Progenitor cell of endocrine pancreas (in vitro differentiated cells): ENCODE data around the gene CCDC40. TPM values are rescaled to one million over a fixed set of nuclear protein-coding genes. Genes with fewer than 3 reads are reported as not detected.
"Not testable (repeated sequence)": the region's sequence is repeated elsewhere in the genome, so short reads cannot be mapped to it uniquely, and the experiment has no call there.

Experiments
- DNase-seq: peaks from one replicate; pipeline ENCODE4 v3.0.0; 2021; ENCODE audit warnings: low spot score; ENCODE audit not compliant: unreplicated experiment
- H3K27ac Mint-ChIP-seq: 2 replicates; pipeline ENCODE4 v1.8.0; 2021; ENCODE audit warnings: mild to moderate bottlenecking, moderate library complexity, mixed read lengths
- H3K27me3 Mint-ChIP-seq: 2 replicates; pipeline ENCODE4 v1.8.0; 2021; ENCODE audit warnings: mixed read lengths
- H3K36me3 Mint-ChIP-seq: 2 replicates; pipeline ENCODE4 v1.8.0; 2022; ENCODE audit warnings: mixed read lengths; ENCODE audit not compliant: insufficient read depth
- H3K4me1 Mint-ChIP-seq: 2 replicates; pipeline ENCODE4 v1.8.0; 2021; ENCODE audit warnings: low read depth, mixed read lengths
- H3K4me3 Mint-ChIP-seq: 2 replicates; pipeline ENCODE4 v1.8.0; 2021; ENCODE audit warnings: low read depth, mild to moderate bottlenecking, moderate library complexity, mixed read lengths
- H3K9me3 Mint-ChIP-seq: 2 replicates; pipeline ENCODE4 v1.8.0; 2021; ENCODE audit warnings: low read depth, mixed read lengths
- CTCF ChIP-seq: fragments of 200-600 bp; sonication (generic); IDR thresholded peaks from one replicate; pipeline ENCODE4 v1.5.0; 2021; ENCODE audit warnings: antibody characterized with exemption, mild to moderate bottlenecking; ENCODE audit not compliant: unreplicated experiment
- total RNA-seq: library from RNA; stranded (reverse); gene quantifications from 2 replicates; pipeline ENCODE4 v1.2.1, GENCODE V29; 2021

Gene CCDC40
- total RNA-seq, 1 donor from 2014 or later = 26.9 TPM

- Mint-ChIP-seq H3K36me3 (peaks cover 3% of the 10 kb centered on the region), H3K27me3 (no peaks in the 10 kb centered on the region), H3K9me3 (no peaks in the 10 kb centered on the region), H3K4me3 (no peak overlapping the region), H3K4me1 (no peaks in the 10 kb centered on the region), H3K27ac (no peak overlapping the region)
- no peak for DNase-seq
- no peak for TF ChIP-seq CTCF
Measured at GRCh38 chr17:80089762-80090161, 53.3 kb downstream of the CCDC40 start.

GRCh38 chr17:80090164-80090563 lies 53.7 kb downstream of the CCDC40 start:
- H3K36me3 Mint-ChIP-seq, H3K4me1 Mint-ChIP-seq, DNase-seq, H3K4me3 Mint-ChIP-seq, H3K27me3 Mint-ChIP-seq, H3K27ac Mint-ChIP-seq, H3K9me3 Mint-ChIP-seq: not testable (repeated sequence)

GRCh38 chr17:80091376-80091775 lies 54.9 kb downstream of the CCDC40 start:
- Mint-ChIP-seq H3K27me3 (no peaks in the 10 kb centered on the region), H3K4me3 (no peak overlapping the region), H3K4me1 (no peaks in the 10 kb centered on the region), H3K36me3 (peaks cover 3% of the 10 kb centered on the region), H3K27ac (no peak overlapping the region), H3K9me3 (no peaks in the 10 kb centered on the region)
- no peak for TF ChIP-seq CTCF
- no peak for DNase-seq

DNA sequence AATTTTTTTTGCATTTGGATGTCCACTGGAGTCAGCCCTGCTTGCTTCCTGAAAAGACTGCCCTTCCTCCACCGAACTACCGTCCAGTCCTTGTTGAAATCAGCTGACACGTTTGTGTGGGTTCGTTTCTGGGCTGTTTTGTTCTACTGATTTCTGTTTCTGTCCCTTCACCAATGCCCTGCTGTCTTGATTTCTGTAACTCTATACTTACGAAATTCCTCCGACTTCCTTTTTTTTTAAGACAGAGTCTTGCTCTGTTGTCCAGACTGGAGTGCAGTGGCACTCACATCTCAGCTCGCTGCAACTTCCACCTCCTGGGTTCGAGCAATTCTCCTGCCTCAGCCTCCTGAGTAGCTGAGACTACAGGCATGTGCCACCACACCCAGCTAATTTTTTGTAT lies 56.5 kb downstream of the CCDC40 start:
- TF ChIP-seq CTCF = no peak
- H3K9me3 Mint-ChIP-seq = no peaks in the 10 kb centered on the region
- no peaks in the 10 kb centered on the region for H3K4me1 Mint-ChIP-seq
- peaks cover 3% of the 10 kb centered on the region for H3K36me3 Mint-ChIP-seq
- no peak overlapping the region for H3K27ac Mint-ChIP-seq
- H3K27me3 Mint-ChIP-seq = no peaks in the 10 kb centered on the region
- no peak for DNase-seq
- no peak overlapping the region for H3K4me3 Mint-ChIP-seq

DNA sequence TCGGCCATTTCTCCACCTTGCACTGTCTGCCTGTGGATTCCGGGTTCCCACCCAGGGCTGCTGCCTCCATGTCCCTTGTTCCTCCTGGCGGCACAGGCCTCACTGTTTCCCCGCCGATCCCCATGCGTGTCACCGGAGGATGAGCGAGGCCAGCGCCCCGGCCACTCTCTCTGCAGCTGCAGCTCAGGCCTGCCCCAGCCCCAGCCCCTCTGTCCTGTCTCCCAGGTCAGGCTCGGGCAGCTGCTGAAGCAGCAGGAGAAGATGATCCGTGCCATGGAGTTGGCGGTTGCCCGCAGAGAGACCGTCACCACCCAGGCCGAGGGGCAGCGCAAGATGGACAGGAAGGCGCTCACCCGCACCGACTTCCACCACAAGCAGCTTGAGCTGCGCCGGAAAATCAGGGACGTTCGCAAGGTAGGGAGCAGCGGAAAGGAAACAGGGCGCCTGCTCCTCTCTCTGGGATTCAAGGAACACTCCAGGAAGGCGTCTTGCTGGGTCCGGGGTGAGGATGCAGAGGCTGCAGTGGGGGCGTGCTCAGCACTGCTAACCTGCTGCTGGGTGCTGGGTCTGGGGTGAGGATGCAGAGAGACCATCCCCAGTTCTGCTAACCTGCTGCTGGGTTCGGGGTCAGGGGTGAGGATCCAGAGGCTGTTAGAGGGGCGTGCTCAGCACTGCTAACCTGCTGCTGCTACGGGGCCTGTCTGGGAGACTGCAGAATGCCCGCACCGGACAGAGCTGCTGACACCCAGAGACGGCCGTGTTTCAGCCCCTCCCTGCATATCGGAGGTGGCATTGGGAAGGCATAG lies 58.8 kb downstream of the CCDC40 start:
- no peak for DNase-seq
- no peak overlapping the region for H3K4me3 Mint-ChIP-seq

More for the DNA sequence above, 58.8 kb downstream of the CCDC40 start:
- TF ChIP-seq CTCF = no peak
- H3K27ac Mint-ChIP-seq = no peak overlapping the region
- no peaks in the 10 kb centered on the region for H3K9me3 Mint-ChIP-seq
- H3K36me3 Mint-ChIP-seq = peaks cover 3% of the 10 kb centered on the region
- no peaks in the 10 kb centered on the region for H3K27me3 Mint-ChIP-seq
- no peaks in the 10 kb centered on the region for H3K4me1 Mint-ChIP-seq
